BLaER1 (cell line): ENCODE results near the gene MSRB3.
"Not testable (repeated sequence)": the region's sequence is repeated elsewhere in the genome, so short reads cannot be mapped to it uniquely, and the experiment has no call there.

Experiments used
- H3K27ac ChIP-seq: shearing (Covaris generic); formaldehyde crosslinking; 2 replicates; pipeline ENCODE4 v1.8.1; 2022
- H3K27me3 ChIP-seq: shearing (Covaris generic); formaldehyde crosslinking; 2 replicates; pipeline ENCODE4 v1.8.1; 2022
- H3K36me3 ChIP-seq: shearing (Covaris generic); formaldehyde crosslinking; 2 replicates; pipeline ENCODE4 v1.8.1; 2022
- H3K4me1 ChIP-seq: shearing (Covaris generic); formaldehyde crosslinking; 2 replicates; pipeline ENCODE4 v1.8.1; 2022
- H3K4me2 ChIP-seq: shearing (Covaris generic); formaldehyde crosslinking; 2 replicates; pipeline ENCODE4 v1.8.1; 2022
- H3K4me3 ChIP-seq: shearing (Covaris generic); formaldehyde crosslinking; 2 replicates; pipeline ENCODE4 v1.8.1; 2022
- H3K9ac ChIP-seq: shearing (Covaris generic); formaldehyde crosslinking; 2 replicates; pipeline ENCODE4 v1.8.1; 2022
- H3K9me3 ChIP-seq: shearing (Covaris generic); formaldehyde crosslinking; 2 replicates; pipeline ENCODE4 v1.8.1; 2022
- H4K20me1 ChIP-seq: shearing (Covaris generic); formaldehyde crosslinking; 2 replicates; pipeline ENCODE4 v1.8.1; 2022
- Cebpa-rat ChIP-seq: shearing (Covaris generic); IDR thresholded peaks from 2 replicates; pipeline ENCODE4 v1.8.1; 2022

The MSRB3 gene

DNA sequence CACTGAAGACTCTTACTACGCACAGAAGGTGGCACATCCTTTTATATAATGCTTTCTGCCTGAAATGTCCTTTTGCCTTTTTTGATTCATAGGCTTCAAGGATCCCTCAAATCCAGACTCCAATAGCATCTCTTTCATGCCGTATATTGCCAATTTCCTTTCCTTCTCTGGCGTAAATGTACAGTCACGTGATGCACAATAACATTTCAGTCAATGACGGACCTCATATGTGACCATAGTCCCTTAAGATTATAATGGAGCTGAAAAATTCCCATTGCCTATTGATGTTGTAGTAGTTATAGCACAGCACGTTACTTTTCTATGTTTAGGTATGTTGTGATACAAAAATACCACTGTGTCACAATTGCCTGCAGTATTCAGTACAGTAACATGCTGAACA, 196.3 kb downstream of the MSRB3 start:
- Histone ChIP-seq H3K4me3 (no peak overlapping the region), H3K4me2 (no peak overlapping the region), H3K9ac (no peak overlapping the region), H3K4me1 (no peaks in the 10 kb centered on the region), H3K27me3 (no peaks in the 10 kb centered on the region), H3K36me3 (no peaks in the 10 kb centered on the region), H3K9me3 (no peaks in the 10 kb centered on the region; the same call in 1 of the 2 replicates), H4K20me1 (no peaks in the 10 kb centered on the region), H3K27ac (no peak overlapping the region)
- TF ChIP-seq Cebpa-rat = no peak

DNA sequence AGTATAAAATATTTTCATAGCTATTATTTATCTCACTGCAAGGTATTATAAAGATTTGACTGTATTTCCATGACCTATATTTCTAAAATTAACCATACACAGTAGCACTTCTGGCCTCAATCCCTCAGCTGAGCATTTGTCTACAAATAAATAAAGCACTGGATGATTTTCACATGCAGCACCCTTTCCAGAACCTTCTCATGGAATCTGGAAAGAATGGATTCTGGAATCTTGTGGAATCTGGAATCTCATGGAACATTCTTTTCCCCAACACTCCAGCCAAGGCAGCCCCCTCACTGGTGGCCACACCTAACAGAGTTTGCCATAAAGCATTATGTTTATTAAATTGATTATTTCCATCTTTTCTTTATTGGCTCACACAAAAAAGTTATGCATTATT, 199.2 kb downstream of the MSRB3 start:
- no peaks in the 10 kb centered on the region for H3K4me1 ChIP-seq
- no peaks in the 10 kb centered on the region for H3K27me3 ChIP-seq
- no peaks in the 10 kb centered on the region for H4K20me1 ChIP-seq
- no peak overlapping the region for H3K9ac ChIP-seq
- peaks cover 24% of the 10 kb centered on the region for H3K9me3 ChIP-seq
- H3K36me3 ChIP-seq = no peaks in the 10 kb centered on the region
- no peak overlapping the region for H3K4me3 ChIP-seq
- no peak for TF ChIP-seq Cebpa-rat
- no peak overlapping the region for H3K27ac ChIP-seq
- no peak overlapping the region for H3K4me2 ChIP-seq

- H4K20me1 ChIP-seq, H3K36me3 ChIP-seq: not testable (repeated sequence)
- H3K9me3 ChIP-seq = peaks cover 54% of the 10 kb centered on the region
These were observed 205.5 kb downstream of the MSRB3 start for GRCh38 chr12:65483891-65484516.

GRCh38 chr12:65488197-65488596, 209.7 kb downstream of the MSRB3 start:
- Histone ChIP-seq H4K20me1 (no peaks in the 10 kb centered on the region), H3K4me3 (no peak overlapping the region), H3K4me2 (no peak overlapping the region), H3K36me3 (no peaks in the 10 kb centered on the region; the same call in 1 of the 2 replicates), H3K27me3 (no peaks in the 10 kb centered on the region), H3K9me3 (peaks cover 25% of the 10 kb centered on the region), H3K9ac (no peak overlapping the region), H3K27ac (no peak overlapping the region), H3K4me1 (peaks cover 14% of the 10 kb centered on the region)
- no peak for TF ChIP-seq Cebpa-rat

More at GRCh38 chr12:65483891-65484516, 205.5 kb downstream of the MSRB3 start:
- not testable (repeated sequence) for H3K4me1 ChIP-seq, H3K27ac ChIP-seq, H3K4me2 ChIP-seq, H3K9ac ChIP-seq, H3K27me3 ChIP-seq
- H3K4me3 ChIP-seq = peak overlapping the region; percentile 45; the same call in 1 of the 2 replicates

DNA sequence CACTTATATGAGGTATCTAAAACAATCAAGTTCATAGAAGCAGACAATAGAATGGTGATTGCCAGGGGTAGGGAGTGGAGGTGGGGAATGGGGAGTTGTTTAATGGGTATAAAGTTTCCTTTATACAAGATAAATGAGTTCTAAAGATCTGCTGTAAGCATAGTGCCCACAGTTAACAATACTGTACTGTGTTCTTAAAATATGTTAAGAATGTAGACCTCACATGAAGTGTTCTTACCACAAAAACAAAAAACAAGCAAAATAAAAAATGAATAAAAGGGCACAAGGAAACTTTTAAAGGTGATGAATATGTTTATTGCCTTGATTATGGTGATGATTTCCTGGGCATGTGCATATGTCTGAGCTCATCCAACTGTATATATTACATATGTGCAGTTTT, 211.8 kb downstream of the MSRB3 start:
- TF ChIP-seq Cebpa-rat = no peak
- Histone ChIP-seq H3K36me3 (no peaks in the 10 kb centered on the region), H4K20me1 (no peaks in the 10 kb centered on the region), H3K4me2 (no peak overlapping the region), H3K4me3 (no peak overlapping the region), H3K27ac (no peak overlapping the region), H3K9ac (no peak overlapping the region), H3K9me3 (peaks cover 4% of the 10 kb centered on the region), H3K4me1 (peaks cover 35% of the 10 kb centered on the region), H3K27me3 (no peaks in the 10 kb centered on the region)

DNA sequence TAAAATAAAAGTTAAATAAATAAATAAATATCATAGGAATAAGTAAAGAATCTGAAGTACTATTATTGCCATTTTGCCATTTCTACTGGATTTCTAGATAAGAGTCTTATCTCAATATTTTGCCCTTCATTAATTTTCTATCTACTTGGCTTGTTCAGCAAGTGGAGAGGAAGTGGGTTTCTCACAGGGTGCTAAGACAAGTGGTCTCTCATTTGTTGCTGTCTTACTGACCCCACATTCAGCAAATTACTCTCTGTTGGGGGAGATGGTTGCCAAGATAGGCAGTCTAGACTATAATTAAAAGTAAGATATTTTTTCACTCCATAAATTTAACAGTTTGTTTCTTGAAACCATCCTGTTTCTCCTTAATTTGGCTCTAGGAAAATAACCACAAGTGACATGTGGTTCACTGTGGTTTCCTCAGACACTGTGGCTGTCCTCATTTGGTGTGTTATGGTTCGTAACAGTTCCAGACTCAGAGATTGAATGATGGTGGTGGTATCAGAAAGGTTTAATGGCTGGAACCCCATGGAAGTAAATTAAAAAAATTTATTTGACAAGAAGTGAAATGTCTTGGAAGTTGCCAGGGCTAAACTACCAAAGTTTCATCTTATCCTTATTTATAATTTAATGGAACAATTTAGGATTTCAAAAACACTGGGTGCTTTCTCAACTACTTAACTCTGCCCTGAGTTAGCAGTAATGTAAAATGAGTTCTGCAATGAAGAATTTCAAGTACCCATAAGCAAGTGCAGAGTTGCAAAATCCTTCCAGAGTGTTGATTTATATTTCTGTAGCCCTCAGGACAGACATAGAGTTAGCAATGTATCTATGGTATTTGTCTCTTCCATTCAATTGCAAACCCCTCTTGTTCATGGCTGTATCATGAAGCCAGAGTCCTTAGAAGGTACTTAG, 214.8 kb downstream of the MSRB3 start:
- Histone ChIP-seq H3K4me3 (no peak overlapping the region), H3K36me3 (no peaks in the 10 kb centered on the region), H3K9me3 (no peaks in the 10 kb centered on the region), H3K4me1 (peaks cover 51% of the 10 kb centered on the region), H3K27ac (no peak overlapping the region), H3K27me3 (no peaks in the 10 kb centered on the region), H4K20me1 (no peaks in the 10 kb centered on the region), H3K9ac (no peak overlapping the region), H3K4me2 (peak overlapping the region; percentile 65)
- TF ChIP-seq Cebpa-rat = no peak

- Histone ChIP-seq H3K36me3 (no peaks in the 10 kb centered on the region), H3K9me3 (no peaks in the 10 kb centered on the region), H3K27ac (no peak overlapping the region), H3K4me3 (no peak overlapping the region), H3K4me2 (peak overlapping the region; percentile 65), H3K4me1 (peaks cover 51% of the 10 kb centered on the region), H4K20me1 (no peaks in the 10 kb centered on the region), H3K27me3 (no peaks in the 10 kb centered on the region), H3K9ac (no peak overlapping the region)
- TF ChIP-seq Cebpa-rat = no peak
These were observed 215.4 kb downstream of the MSRB3 start for GRCh38 chr12:65493913-65494245.

- Histone ChIP-seq H3K4me2 (peak overlapping the region; percentile 65), H3K9ac (no peak overlapping the region), H3K36me3 (no peaks in the 10 kb centered on the region), H3K4me3 (no peak overlapping the region), H4K20me1 (no peaks in the 10 kb centered on the region), H3K27me3 (no peaks in the 10 kb centered on the region), H3K4me1 (peaks cover 51% of the 10 kb centered on the region), H3K9me3 (no peaks in the 10 kb centered on the region), H3K27ac (no peak overlapping the region)
- TF ChIP-seq Cebpa-rat = no peak
These were observed 216.1 kb downstream of the MSRB3 start for GRCh38 chr12:65494537-65494936.

DNA sequence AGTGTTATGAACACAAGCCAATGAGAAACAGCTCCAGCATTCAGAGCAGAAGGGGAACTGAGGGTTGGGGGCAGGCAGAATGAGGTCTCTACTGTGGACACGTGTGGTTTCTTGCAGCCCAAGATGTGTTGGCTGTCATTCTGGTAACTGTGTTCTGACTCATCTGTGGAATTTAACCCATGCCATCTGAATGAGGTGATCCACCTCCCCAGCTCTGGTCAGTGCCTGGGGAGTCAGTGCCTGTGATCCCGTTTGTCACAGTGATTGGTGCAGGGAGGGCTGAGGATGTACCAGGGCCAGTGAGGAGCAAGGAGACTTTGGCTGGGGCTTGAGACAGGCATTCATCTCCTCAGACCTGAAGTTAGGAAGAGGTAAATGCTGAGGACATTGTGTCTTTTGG, 216.8 kb downstream of the MSRB3 start:
- Histone ChIP-seq H3K4me3 (no peak overlapping the region), H3K27ac (no peak overlapping the region), H3K9ac (no peak overlapping the region), H3K9me3 (no peaks in the 10 kb centered on the region), H3K4me2 (peak overlapping the region; percentile 65), H4K20me1 (no peaks in the 10 kb centered on the region), H3K36me3 (no peaks in the 10 kb centered on the region), H3K4me1 (peaks cover 52% of the 10 kb centered on the region), H3K27me3 (no peaks in the 10 kb centered on the region)
- no peak for TF ChIP-seq Cebpa-rat

GRCh38 chr12:65496617-65497016, 218.1 kb downstream of the MSRB3 start:
- 0 out of 2 replicates have a peak, but pooled peaks have one; percentile 41 for TF ChIP-seq Cebpa-rat

More at GRCh38 chr12:65496617-65497016, 218.1 kb downstream of the MSRB3 start:
- peaks cover 58% of the 10 kb centered on the region for H3K4me1 ChIP-seq
- peak overlapping the region; percentile 30 for H3K4me2 ChIP-seq
- H3K27ac ChIP-seq = no peak overlapping the region
- no peak overlapping the region for H3K9ac ChIP-seq
- no peak overlapping the region for H3K4me3 ChIP-seq
- H3K27me3 ChIP-seq = no peaks in the 10 kb centered on the region
- H3K9me3 ChIP-seq = no peaks in the 10 kb centered on the region
- no peaks in the 10 kb centered on the region for H3K36me3 ChIP-seq
- H4K20me1 ChIP-seq = no peaks in the 10 kb centered on the region
